Measurements from ENCODE around the gene CACNA1I.

CACNA1I gene

GRCh38 chr22:39641660-39642310, 71.2 kb downstream of the CACNA1I start:
- WGBS (ENCODE audit: extremely low coverage, insufficient coverage, low lambda C conversion rate), result no CpG with 5 or more reads among the region's 9 CpGs

GRCh38 chr22:39643311-39644083, 72.9 kb downstream of the CACNA1I start:
- no peak overlapping the region for H3K23ac ChIP-seq (ENCODE audit: low read length)
- no peak overlapping the region for H4K5ac ChIP-seq (ENCODE audit: low read length)
- no peak overlapping the region for H3K27ac ChIP-seq (ENCODE audit: low read depth, low read length)
- no peak overlapping the region for H3K4ac ChIP-seq (ENCODE audit: low read depth, low read length)
- H3K4me1 ChIP-seq (ENCODE audit: control insufficient read depth, low read depth, low read length), result no peaks in the 10 kb centered on the region
- no peak overlapping the region for H3K18ac ChIP-seq (ENCODE audit: low read length)
- no peaks in the 10 kb centered on the region for H3K79me1 ChIP-seq (ENCODE audit: low read length)
- WGBS (ENCODE audit: extremely low coverage, insufficient coverage, low lambda C conversion rate), result no CpG with 5 or more reads among the region's 9 CpGs
- H3K9ac ChIP-seq (ENCODE audit: low read length), result no peak overlapping the region
- no peak overlapping the region for H2BK15ac ChIP-seq (replicated peaks; ENCODE audit: low read depth)
- no peak overlapping the region for H3K56ac ChIP-seq (ENCODE audit: low read length)
- no peak overlapping the region for H3K4me3 ChIP-seq (ENCODE audit: low read length)
- H3K36me3 ChIP-seq (ENCODE audit: control insufficient read depth, insufficient read depth, low read length), result no peaks in the 10 kb centered on the region
- no peaks in the 10 kb centered on the region for H3K79me2 ChIP-seq (ENCODE audit: control insufficient read depth, insufficient read depth, low read length)
- DNase-seq, result no peak
- no peak overlapping the region for H3K4me2 ChIP-seq (ENCODE audit: low read length)
- H4K8ac ChIP-seq (ENCODE audit: low read depth, low read length), result no peak overlapping the region
- no peaks in the 10 kb centered on the region for H3K27me3 ChIP-seq (ENCODE audit: insufficient read depth, low read length, poor library complexity)
- H2AK5ac ChIP-seq (ENCODE audit: low read length), result no peak overlapping the region
- no peak overlapping the region for H2BK120ac ChIP-seq (ENCODE audit: low read depth, low read length)
- no peak overlapping the region for H2BK5ac ChIP-seq (ENCODE audit: low read length)

More at GRCh38 chr22:39641660-39642310, 71.2 kb downstream of the CACNA1I start:
- Histone ChIP-seq H2AK5ac (ENCODE audit: low read length) (no peak overlapping the region), H3K4me1 (ENCODE audit: control insufficient read depth, low read depth, low read length) (no peaks in the 10 kb centered on the region), H4K5ac (ENCODE audit: low read length) (no peak overlapping the region), H3K4me3 (ENCODE audit: low read length) (no peak overlapping the region), H3K18ac (ENCODE audit: low read length) (no peak overlapping the region), H3K4ac (ENCODE audit: low read depth, low read length) (no peak overlapping the region), H4K8ac (ENCODE audit: low read depth, low read length) (no peak overlapping the region), H3K79me1 (ENCODE audit: low read length) (no peaks in the 10 kb centered on the region), H3K27me3 (ENCODE audit: insufficient read depth, low read length, poor library complexity) (no peaks in the 10 kb centered on the region), H2BK5ac (ENCODE audit: low read length) (no peak overlapping the region), H3K23ac (ENCODE audit: low read length) (no peak overlapping the region), H3K36me3 (ENCODE audit: control insufficient read depth, insufficient read depth, low read length) (no peaks in the 10 kb centered on the region), H2BK120ac (ENCODE audit: low read depth, low read length) (no peak overlapping the region), H3K79me2 (ENCODE audit: control insufficient read depth, insufficient read depth, low read length) (no peaks in the 10 kb centered on the region), H2BK15ac (replicated peaks; ENCODE audit: low read depth) (no peak overlapping the region), H3K27ac (ENCODE audit: low read depth, low read length) (no peak overlapping the region), H3K56ac (ENCODE audit: low read length) (no peak overlapping the region), H3K9ac (ENCODE audit: low read length) (no peak overlapping the region), H3K4me2 (ENCODE audit: low read length) (no peak overlapping the region)
- no peak for DNase-seq

- no peak overlapping the region for H3K4me3 ChIP-seq (ENCODE audit: low read length)
- no peak overlapping the region for H3K18ac ChIP-seq (ENCODE audit: low read length)
- no peak overlapping the region for H3K4ac ChIP-seq (ENCODE audit: low read depth, low read length)
- H3K27me3 ChIP-seq (ENCODE audit: insufficient read depth, low read length, poor library complexity), result no peaks in the 10 kb centered on the region
- no peak overlapping the region for H2BK15ac ChIP-seq (replicated peaks; ENCODE audit: low read depth)
- H3K4me2 ChIP-seq (ENCODE audit: low read length), result no peak overlapping the region
- no peaks in the 10 kb centered on the region for H3K36me3 ChIP-seq (ENCODE audit: control insufficient read depth, insufficient read depth, low read length)
- no peaks in the 10 kb centered on the region for H3K4me1 ChIP-seq (ENCODE audit: control insufficient read depth, low read depth, low read length)
- H3K56ac ChIP-seq (ENCODE audit: low read length), result no peak overlapping the region
- H3K27ac ChIP-seq (ENCODE audit: low read depth, low read length), result no peak overlapping the region
- no CpG with 5 or more reads among the region's 6 CpGs for WGBS (ENCODE audit: extremely low coverage, insufficient coverage, low lambda C conversion rate)
- no peak overlapping the region for H4K5ac ChIP-seq (ENCODE audit: low read length)
- no peak overlapping the region for H2BK5ac ChIP-seq (ENCODE audit: low read length)
- no peak overlapping the region for H3K9ac ChIP-seq (ENCODE audit: low read length)
- no peak for DNase-seq
- no peak overlapping the region for H2AK5ac ChIP-seq (ENCODE audit: low read length)
- H3K79me1 ChIP-seq (ENCODE audit: low read length), result no peaks in the 10 kb centered on the region
- no peak overlapping the region for H2BK120ac ChIP-seq (ENCODE audit: low read depth, low read length)
- no peak overlapping the region for H3K23ac ChIP-seq (ENCODE audit: low read length)
- H4K8ac ChIP-seq (ENCODE audit: low read depth, low read length), result no peak overlapping the region
- no peaks in the 10 kb centered on the region for H3K79me2 ChIP-seq (ENCODE audit: control insufficient read depth, insufficient read depth, low read length)
Observed at GRCh38 chr22:39645532-39645931, 75.0 kb downstream of the CACNA1I start.

- no peaks in the 10 kb centered on the region for H3K4me1 ChIP-seq (ENCODE audit: control insufficient read depth, low read depth, low read length)
- H3K18ac ChIP-seq (ENCODE audit: low read length), result no peak overlapping the region
- H3K27ac ChIP-seq (ENCODE audit: low read depth, low read length), result no peak overlapping the region
- H3K9ac ChIP-seq (ENCODE audit: low read length), result no peak overlapping the region
- no peaks in the 10 kb centered on the region for H3K27me3 ChIP-seq (ENCODE audit: insufficient read depth, low read length, poor library complexity)
- H3K56ac ChIP-seq (ENCODE audit: low read length), result no peak overlapping the region
- no peak for DNase-seq
- H2AK5ac ChIP-seq (ENCODE audit: low read length), result no peak overlapping the region
- no peak overlapping the region for H3K4me3 ChIP-seq (ENCODE audit: low read length)
- no peak overlapping the region for H3K23ac ChIP-seq (ENCODE audit: low read length)
- no peak overlapping the region for H3K4ac ChIP-seq (ENCODE audit: low read depth, low read length)
- H2BK5ac ChIP-seq (ENCODE audit: low read length), result no peak overlapping the region
- H3K79me1 ChIP-seq (ENCODE audit: low read length), result no peaks in the 10 kb centered on the region
- no peak overlapping the region for H4K8ac ChIP-seq (ENCODE audit: low read depth, low read length)
- no peak overlapping the region for H2BK15ac ChIP-seq (replicated peaks; ENCODE audit: low read depth)
- no peak overlapping the region for H3K4me2 ChIP-seq (ENCODE audit: low read length)
- H4K5ac ChIP-seq (ENCODE audit: low read length), result no peak overlapping the region
- no peaks in the 10 kb centered on the region for H3K79me2 ChIP-seq (ENCODE audit: control insufficient read depth, insufficient read depth, low read length)
- no peaks in the 10 kb centered on the region for H3K36me3 ChIP-seq (ENCODE audit: control insufficient read depth, insufficient read depth, low read length)
- WGBS (ENCODE audit: extremely low coverage, insufficient coverage, low lambda C conversion rate), result no CpG with 5 or more reads among the region's 31 CpGs
- H2BK120ac ChIP-seq (ENCODE audit: low read depth, low read length), result no peak overlapping the region
Observed at GRCh38 chr22:39646398-39647063, 76.0 kb downstream of the CACNA1I start.

- no CpG with 5 or more reads among the region's 35 CpGs for WGBS (ENCODE audit: extremely low coverage, insufficient coverage, low lambda C conversion rate)
- H3K27ac ChIP-seq (ENCODE audit: low read depth, low read length), result no peak overlapping the region
- H3K18ac ChIP-seq (ENCODE audit: low read length), result no peak overlapping the region
- H4K5ac ChIP-seq (ENCODE audit: low read length), result no peak overlapping the region
- H2BK120ac ChIP-seq (ENCODE audit: low read depth, low read length), result no peak overlapping the region
- H3K27me3 ChIP-seq (ENCODE audit: insufficient read depth, low read length, poor library complexity), result no peaks in the 10 kb centered on the region
- no peaks in the 10 kb centered on the region for H3K36me3 ChIP-seq (ENCODE audit: control insufficient read depth, insufficient read depth, low read length)
- no peaks in the 10 kb centered on the region for H3K79me2 ChIP-seq (ENCODE audit: control insufficient read depth, insufficient read depth, low read length)
- no peak overlapping the region for H2BK15ac ChIP-seq (replicated peaks; ENCODE audit: low read depth)
- DNase-seq, result no peak
- H4K8ac ChIP-seq (ENCODE audit: low read depth, low read length), result no peak overlapping the region
- H3K4me2 ChIP-seq (ENCODE audit: low read length), result no peak overlapping the region
- H3K9ac ChIP-seq (ENCODE audit: low read length), result no peak overlapping the region
- H3K23ac ChIP-seq (ENCODE audit: low read length), result no peak overlapping the region
- no peak overlapping the region for H2AK5ac ChIP-seq (ENCODE audit: low read length)
- H3K4me1 ChIP-seq (ENCODE audit: control insufficient read depth, low read depth, low read length), result no peaks in the 10 kb centered on the region
- H3K79me1 ChIP-seq (ENCODE audit: low read length), result no peaks in the 10 kb centered on the region
- H2BK5ac ChIP-seq (ENCODE audit: low read length), result no peak overlapping the region
- H3K56ac ChIP-seq (ENCODE audit: low read length), result no peak overlapping the region
- no peak overlapping the region for H3K4me3 ChIP-seq (ENCODE audit: low read length)
- H3K4ac ChIP-seq (ENCODE audit: low read depth, low read length), result no peak overlapping the region
Observed at GRCh38 chr22:39647836-39648629, 77.5 kb downstream of the CACNA1I start.

All from mesendoderm (in vitro differentiated cells).